Effector CD4-positive, alpha-beta T cell (primary cell): ENCODE results near the gene GRIK4.
"Not testable (repeated sequence)": the region's sequence is repeated elsewhere in the genome, so short reads cannot be mapped to it uniquely, and the experiment has no call there.

Experiments
- DNase-seq: peaks from one replicate; pipeline ENCODE4 v3.0.0-alpha.2; 2020

Gene GRIK4

DNA sequence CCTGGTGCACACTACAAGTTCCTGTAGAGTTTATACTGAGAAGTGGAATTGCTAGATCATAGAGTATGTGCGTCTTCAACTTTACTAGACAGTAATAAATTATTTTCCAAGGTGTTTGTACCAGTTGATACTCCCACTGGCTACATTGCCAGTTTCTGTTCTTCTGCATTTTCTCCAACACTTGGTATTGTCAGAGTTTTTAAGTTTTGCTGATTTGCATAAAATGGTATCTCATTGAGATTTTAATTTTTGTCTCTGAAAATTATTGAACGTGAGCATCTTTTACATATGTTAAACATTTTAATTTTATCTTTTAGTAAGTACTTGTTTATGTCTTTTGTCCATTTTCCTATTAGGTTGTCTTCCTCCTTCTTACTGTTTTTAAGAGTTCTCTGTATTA, 519.6 kb downstream of the GRIK4 start:
- DNase-seq = no peak

DNA sequence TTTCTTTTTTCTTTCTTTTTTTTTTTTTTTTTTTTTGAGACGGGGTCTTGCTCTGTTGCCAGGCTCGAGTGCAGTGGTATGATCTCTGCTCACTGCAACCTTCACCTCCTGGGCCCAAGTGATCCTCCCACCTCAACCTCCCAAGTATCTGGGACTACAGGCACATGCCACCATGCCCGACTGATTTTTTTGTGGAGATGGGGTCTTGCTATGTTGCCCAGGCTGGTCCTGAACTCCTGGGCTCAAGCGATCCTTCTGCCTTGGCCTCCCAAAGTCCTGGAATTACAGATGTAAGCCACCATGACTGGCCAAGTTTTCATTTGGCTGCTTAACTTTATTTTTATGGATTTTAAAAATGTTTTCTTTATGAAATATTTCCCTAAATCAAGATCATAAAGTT, 520.1 kb downstream of the GRIK4 start:
- not testable (repeated sequence) for DNase-seq

DNA sequence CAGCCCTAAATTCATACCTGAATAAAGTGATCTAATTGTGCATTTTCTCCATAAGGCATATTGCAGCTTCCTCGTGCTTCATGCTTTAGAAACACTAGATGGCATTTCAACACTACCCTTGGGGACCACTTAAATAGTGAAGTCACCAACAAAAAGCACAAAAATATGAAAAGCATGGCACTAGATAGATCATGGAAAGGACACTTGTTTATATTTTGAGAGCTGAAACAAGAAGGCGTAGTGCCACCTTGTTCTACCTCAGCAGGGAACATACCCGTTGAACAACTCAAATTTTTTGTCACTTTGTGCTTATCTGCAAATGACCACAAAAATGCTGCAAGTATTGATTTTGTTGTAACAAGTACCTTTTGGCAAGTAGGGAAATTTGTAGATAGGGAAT, 521.0 kb downstream of the GRIK4 start:
- DNase-seq = no peak

DNA sequence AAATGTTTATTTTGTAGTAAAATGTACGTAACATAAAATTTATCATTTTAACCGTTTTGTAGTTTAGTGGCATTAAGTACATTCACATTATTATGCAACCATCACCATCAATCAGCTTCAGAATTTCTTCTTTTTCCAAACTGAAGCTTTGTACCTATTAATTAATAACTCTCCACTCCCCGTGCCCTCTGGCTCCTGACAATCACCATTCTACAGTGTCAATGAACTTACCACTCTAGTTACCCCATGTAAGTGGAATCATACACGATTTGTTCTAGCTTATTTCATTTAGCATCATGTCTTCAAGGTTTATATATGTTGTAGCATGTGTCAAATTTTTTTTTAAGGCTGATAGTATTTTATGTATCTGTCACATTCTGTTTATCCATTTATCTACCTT, 522.1 kb downstream of the GRIK4 start:
- no peak for DNase-seq

DNA sequence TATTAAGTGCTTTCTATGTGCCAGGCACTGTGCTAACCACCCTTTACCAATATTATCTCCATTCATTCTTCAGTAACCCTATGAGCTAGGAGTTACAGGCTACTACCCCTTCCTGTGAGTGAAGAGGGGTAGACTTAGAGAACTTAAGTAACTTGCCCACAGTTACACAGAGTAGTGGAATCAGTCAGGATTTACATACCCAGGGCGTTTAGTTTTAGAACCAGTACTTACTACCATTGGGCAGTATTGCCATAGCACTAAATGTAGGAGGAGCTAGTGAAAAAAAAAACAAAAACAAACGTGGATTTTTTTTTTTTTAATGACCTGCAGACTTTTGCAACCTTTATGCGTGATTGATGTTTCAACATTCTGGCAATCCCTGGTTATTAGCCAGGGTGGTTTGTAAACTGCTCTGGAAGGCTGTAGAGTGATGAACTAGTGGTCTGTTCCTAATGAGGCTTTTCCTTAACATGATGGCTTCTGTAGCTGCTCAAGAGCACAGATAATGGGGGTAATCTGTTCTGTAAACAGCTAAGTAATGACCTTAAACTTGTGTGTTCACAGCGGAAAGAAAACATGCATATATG, 523.7 kb downstream of the GRIK4 start:
- DNase-seq = no peak

DNA sequence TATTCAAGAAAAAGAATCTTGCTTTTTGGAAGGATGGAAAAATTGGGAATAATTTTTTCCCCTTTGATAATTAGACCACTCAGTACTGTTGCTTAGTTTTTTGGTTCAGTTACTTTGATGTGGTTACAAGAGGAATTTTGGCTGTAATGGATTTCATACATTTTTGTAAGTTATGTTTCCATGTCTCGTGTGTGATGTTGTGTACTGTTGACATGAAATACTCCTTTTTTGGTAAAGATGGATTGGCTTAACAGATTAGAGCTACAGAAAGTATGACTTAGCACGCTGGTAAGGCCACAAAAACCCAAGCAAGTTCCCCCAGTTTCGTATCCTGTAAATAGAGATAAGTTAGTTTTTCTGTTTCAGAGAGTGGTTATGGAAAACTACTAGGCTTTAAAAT, 524.2 kb downstream of the GRIK4 start:
- DNase-seq = no peak

DNA sequence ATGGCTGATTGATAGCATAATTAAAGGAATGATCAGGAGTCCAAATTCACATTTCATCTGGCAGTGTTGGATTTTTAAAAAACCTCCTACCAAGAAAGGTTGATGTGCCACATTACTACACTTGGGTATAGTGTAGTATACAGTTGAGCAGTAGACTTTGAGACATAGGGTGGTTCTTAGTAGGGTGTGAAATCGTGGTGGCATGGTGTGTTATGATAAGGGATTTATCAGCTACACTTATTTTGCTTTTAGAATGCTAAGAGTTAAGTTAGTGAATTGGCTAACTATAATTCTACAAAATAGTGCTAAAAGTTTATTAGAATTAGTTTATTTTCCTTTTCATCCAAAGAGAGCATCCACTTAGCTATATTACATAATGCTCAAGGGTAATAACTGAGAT, 525.5 kb downstream of the GRIK4 start:
- no peak for DNase-seq
